Measurements from ENCODE around the gene RPP14.

- TF ChIP-seq, protein P1, sequence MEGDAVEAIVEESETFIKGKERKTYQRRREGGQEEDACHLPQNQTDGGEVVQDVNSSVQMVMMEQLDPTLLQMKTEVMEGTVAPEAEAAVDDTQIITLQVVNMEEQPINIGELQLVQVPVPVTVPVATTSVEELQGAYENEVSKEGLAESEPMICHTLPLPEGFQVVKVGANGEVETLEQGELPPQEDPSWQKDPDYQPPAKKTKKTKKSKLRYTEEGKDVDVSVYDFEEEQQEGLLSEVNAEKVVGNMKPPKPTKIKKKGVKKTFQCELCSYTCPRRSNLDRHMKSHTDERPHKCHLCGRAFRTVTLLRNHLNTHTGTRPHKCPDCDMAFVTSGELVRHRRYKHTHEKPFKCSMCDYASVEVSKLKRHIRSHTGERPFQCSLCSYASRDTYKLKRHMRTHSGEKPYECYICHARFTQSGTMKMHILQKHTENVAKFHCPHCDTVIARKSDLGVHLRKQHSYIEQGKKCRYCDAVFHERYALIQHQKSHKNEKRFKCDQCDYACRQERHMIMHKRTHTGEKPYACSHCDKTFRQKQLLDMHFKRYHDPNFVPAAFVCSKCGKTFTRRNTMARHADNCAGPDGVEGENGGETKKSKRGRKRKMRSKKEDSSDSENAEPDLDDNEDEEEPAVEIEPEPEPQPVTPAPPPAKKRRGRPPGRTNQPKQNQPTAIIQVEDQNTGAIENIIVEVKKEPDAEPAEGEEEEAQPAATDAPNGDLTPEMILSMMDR (conservative IDR thresholded peaks at IDR 0.05; ENCODE audit: low read depth, low read length), result no peak
- TF ChIP-seq EZH2 (IDR thresholded peaks at IDR 0.05; ENCODE audit: low read length, unreplicated experiment), result no peak
These were observed 34.0 kb upstream of the RPP14 start for GRCh38 chr3:58271901-58272501.

All from PC-3 (cell line).